Sigmoid colon (tissue), 7 donors: Measurements from ENCODE around the gene SLC12A5. TPM values are rescaled to one million over a fixed set of nuclear protein-coding genes. Genes with fewer than 3 reads are reported as not detected.

ENCODE experiments used
- DNase-seq: peaks from one replicate; pipeline ENCODE4 v3.0.0-alpha.2; 2019
- H3K27ac ChIP-seq, 4 donors: fragments of 200-600 bp; sonication (generic); one replicate each; pipeline ENCODE4 v1.5.1; 2016 to 2019; ENCODE audit warnings: mild to moderate bottlenecking in 1 of 4
- H3K27me3 ChIP-seq, 3 donors: fragments of 200-600 bp; sonication (generic); one replicate each; pipeline ENCODE4 v1.5.1; 2019; ENCODE audit warnings: mild to moderate bottlenecking in 1 of 3
- H3K36me3 ChIP-seq, 4 donors: fragments of 200-600 bp; sonication (generic); one replicate each; pipeline ENCODE4 v1.5.1; 2016 to 2019
- H3K4me1 ChIP-seq, 4 donors: fragments of 200-600 bp; sonication (generic); one replicate each; pipeline ENCODE4 v1.5.1; 2017 to 2019
- H3K4me3 ChIP-seq, 4 donors: fragments of 200-600 bp; sonication (generic); one replicate each; pipeline ENCODE4 v1.5.1; 2017 to 2019; ENCODE audit warnings: mild to moderate bottlenecking in 2 of 4, moderate library complexity in 1 of 4
- H3K9me3 ChIP-seq, 4 donors: fragments of 200-600 bp in 3 of 4; sonication (generic) in 3 of 4; one replicate each; pipeline versions ENCODE4 v1.5.1 to v1.6.1; 2013 to 2019
- EP300 ChIP-seq, 4 donors: sonication (generic); formaldehyde crosslinking; IDR thresholded peaks; one replicate each; pipeline ENCODE4 v1.6.1; 2017; ENCODE audit warnings: antibody characterized with exemption in 4 of 4
- POLR2A ChIP-seq, 2 donors: fragments of 450-650 bp; IDR thresholded peaks; one replicate each; pipeline ENCODE4 v1.6.1; 2016; ENCODE audit warnings: antibody characterized with exemption in 2 of 2, mild to moderate bottlenecking in 2 of 2, moderate library complexity in 2 of 2
- POLR2AphosphoS5 ChIP-seq, 4 donors: sonication (generic); formaldehyde crosslinking; IDR thresholded peaks; one replicate each; pipeline ENCODE4 v1.6.1; 2017; ENCODE audit warnings: antibody characterized with exemption in 4 of 4
- WGBS, 2 donors: extraction: QIAGEN DNeasy Blood & Tissue Kit; methylation state at CpG; one replicate each; pipeline ENCODE4 v1.1.7; 2013; 5-methylcytosine and 5-hydroxymethylcytosine counted together
- intact Hi-C: fragments of 100-400 bp; cut with DNase I; formaldehyde crosslinking; loops from one replicate; pipeline ENCODE4 v1.15.1; 2023
- polyA plus RNA-seq, 3 donors: library from polyadenylated mRNA; stranded (reverse); fragments of 200-250 nt; gene quantifications; one replicate each; pipeline ENCODE4 v1.2.3, GENCODE V29; 2013
- total RNA-seq, 4 donors: library from RNA; depleted of rRNA; stranded (reverse); fragments of >200 nt; gene quantifications; one replicate each; pipeline ENCODE4 v1.1.0, GENCODE V29; 2016
- TF ChIP-seq, protein P1 (sequence below), 4 experiments: fragments of 450-650 bp in 3 of 4; fragments of 200-600 bp in 1 of 4; IDR thresholded peaks; one replicate each; pipeline ENCODE4 v1.5.1; 2016 to 2019; ENCODE audit warnings: antibody characterized with exemption in 4 of 4, mild to moderate bottlenecking in 3 of 4, moderate library complexity in 2 of 4
- donor health status: healthy with polysubstance abuse.
- donor health status: Bipolar disorder and iron deficiency.
- donor health status: healthy.

The SLC12A5 gene
- total and polyA plus RNA-seq, 7 donors, result 0.14 to 1.4 TPM; not detected in 5

DNA sequence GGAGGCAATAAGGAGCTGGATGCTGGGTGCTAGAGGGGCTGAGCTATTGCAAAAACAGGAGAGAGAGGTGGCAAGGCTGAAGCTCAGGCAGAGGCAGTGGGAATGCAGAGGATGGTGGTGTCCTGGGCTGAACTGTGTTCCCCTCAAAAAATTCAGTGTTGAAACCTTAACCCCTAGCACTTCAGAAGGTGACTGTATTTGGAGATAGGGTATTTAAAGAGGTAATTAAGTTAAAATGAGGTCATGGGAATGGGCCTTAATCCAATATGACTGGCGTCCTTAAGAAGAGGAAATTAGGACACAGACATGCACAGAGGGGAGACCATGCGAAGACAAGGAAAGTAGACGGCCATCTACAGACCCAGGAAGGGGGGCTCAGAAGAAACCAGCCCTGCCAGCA lies 31.8 kb upstream of the SLC12A5 start:
- 31 to 53% methylated on average over 3 of the region's 3 CpGs for WGBS, 2 donors
- peak; percentile 15 for DNase-seq
- intact Hi-C loops, result no loop called here
- Histone ChIP-seq H3K36me3 (no peaks in the 10 kb centered on the region), H3K27ac (no peak overlapping the region), H3K9me3 (no peaks in the 10 kb centered on the region), H3K27me3 (peaks cover 0 to 90% (median 33%) of the 10 kb centered on the region in 3 donors), H3K4me3 (no peak overlapping the region), H3K4me1 (no peaks in the 10 kb centered on the region)
- TF ChIP-seq, protein P1, sequence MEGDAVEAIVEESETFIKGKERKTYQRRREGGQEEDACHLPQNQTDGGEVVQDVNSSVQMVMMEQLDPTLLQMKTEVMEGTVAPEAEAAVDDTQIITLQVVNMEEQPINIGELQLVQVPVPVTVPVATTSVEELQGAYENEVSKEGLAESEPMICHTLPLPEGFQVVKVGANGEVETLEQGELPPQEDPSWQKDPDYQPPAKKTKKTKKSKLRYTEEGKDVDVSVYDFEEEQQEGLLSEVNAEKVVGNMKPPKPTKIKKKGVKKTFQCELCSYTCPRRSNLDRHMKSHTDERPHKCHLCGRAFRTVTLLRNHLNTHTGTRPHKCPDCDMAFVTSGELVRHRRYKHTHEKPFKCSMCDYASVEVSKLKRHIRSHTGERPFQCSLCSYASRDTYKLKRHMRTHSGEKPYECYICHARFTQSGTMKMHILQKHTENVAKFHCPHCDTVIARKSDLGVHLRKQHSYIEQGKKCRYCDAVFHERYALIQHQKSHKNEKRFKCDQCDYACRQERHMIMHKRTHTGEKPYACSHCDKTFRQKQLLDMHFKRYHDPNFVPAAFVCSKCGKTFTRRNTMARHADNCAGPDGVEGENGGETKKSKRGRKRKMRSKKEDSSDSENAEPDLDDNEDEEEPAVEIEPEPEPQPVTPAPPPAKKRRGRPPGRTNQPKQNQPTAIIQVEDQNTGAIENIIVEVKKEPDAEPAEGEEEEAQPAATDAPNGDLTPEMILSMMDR (IDR thresholded peaks at IDR 0.05), result no peak
- TF ChIP-seq POLR2AphosphoS5 (IDR thresholded peaks at IDR 0.05), result no peak
- no peak for TF ChIP-seq POLR2A (IDR thresholded peaks at IDR 0.05)
- no peak for TF ChIP-seq EP300 (IDR thresholded peaks at IDR 0.05)

DNA sequence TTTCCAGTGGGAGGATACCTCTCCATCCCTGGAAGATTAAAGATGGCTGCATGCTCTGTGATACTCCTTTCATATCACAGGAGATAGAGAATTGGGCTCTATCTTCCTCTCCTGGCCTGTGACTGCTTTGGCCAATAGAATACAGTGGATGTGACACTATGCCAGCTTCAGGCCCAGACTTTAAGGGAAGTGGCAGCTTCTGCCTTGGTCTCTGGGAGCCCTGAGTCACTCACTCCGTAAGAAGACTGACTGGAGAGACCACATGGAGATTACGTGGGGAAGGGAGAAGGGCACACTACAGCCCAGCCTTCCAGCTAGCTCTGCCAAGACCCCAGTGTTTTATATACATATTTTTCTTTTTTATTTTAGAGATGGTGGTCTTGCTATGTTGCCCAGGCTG lies 30.7 kb upstream of the SLC12A5 start:
- H3K27ac ChIP-seq, result no peak overlapping the region
- H3K4me1 ChIP-seq, result no peaks in the 10 kb centered on the region
- no peaks in the 10 kb centered on the region for H3K9me3 ChIP-seq
- peaks cover 0 to 82% (median 33%) of the 10 kb centered on the region in 3 donors for H3K27me3 ChIP-seq
- H3K36me3 ChIP-seq, result no peaks in the 10 kb centered on the region
- no peak overlapping the region for H3K4me3 ChIP-seq
- intact Hi-C loops, result no loop called here
- WGBS, 2 donors, result 61 to 65% methylated on average over 2 of the region's 2 CpGs
- DNase-seq, result peak; percentile 61
- TF ChIP-seq, protein P1 (IDR thresholded peaks at IDR 0.05), result no peak

DNA sequence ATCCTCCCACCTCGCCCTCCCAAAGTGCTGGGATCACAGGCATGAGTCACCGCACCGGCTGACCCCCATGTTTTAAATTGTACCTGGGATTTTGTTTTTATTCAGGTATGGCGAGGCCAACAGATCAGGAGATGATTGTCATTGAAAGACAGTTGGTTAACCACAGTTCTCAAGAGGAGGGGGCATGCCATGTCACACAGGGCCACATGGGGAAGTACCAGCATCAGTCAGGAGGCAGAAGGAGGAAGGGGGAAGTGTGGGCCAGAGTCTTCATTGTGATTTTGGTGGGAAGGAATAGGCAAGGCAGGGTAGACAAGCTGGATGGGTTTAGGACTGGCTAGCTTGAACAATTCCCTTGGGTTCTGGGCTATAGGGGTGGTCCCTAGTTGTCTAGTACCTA lies 30.3 kb upstream of the SLC12A5 start:
- peak; percentile 58 for DNase-seq
- Histone ChIP-seq H3K9me3 (no peaks in the 10 kb centered on the region), H3K27me3 (peaks cover 0 to 78% (median 33%) of the 10 kb centered on the region in 3 donors), H3K4me1 (no peaks in the 10 kb centered on the region), H3K27ac (no peak overlapping the region), H3K4me3 (no peak overlapping the region), H3K36me3 (no peaks in the 10 kb centered on the region)
- WGBS, 2 donors, result 58 to 64% methylated on average over 4 of the region's 4 CpGs
- intact Hi-C loops, result no loop called here
- TF ChIP-seq POLR2A (IDR thresholded peaks at IDR 0.05) (no peak), POLR2AphosphoS5 (IDR thresholded peaks at IDR 0.05) (no peak), EP300 (IDR thresholded peaks at IDR 0.05) (no peak)
- TF ChIP-seq, protein P1 (IDR thresholded peaks at IDR 0.05), result no peak

DNA sequence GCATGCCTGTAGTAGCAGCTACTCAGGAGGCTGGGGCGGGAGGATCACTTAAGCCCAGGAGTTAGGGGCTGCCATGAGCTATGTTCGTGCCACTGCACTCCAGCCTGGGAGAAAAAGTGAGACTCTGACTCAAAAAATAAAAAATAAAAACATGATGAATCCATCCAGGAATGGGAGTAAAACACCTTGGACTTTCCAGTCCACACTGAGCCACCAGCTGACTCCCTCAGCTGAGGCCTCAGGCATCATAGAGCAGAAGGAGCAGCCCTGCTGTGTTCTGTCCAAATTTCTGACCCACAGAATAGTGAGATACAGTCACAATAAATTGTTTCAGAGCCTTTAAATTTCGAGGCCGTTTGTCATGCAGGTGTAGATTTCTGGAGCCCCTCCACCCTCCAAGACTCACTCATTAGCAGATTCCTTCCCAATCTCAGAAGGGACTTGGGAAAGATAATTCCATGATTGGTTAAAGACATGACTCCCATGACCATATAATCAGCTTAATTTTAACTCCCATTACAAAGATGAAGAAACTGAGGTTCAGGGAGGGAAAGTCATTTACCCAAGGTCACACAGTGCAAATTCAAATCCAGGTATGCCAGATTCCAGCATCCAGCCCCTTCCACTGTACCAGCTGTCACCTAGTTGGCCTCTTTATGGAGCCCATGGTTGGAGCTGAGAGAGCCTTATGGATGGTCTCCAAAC lies 29.3 kb upstream of the SLC12A5 start:
- Histone ChIP-seq H3K4me3 (no peak overlapping the region), H3K9me3 (no peaks in the 10 kb centered on the region), H3K4me1 (no peaks in the 10 kb centered on the region), H3K27me3 (peaks cover 0 to 78% (median 33%) of the 10 kb centered on the region in 3 donors), H3K27ac (no peak overlapping the region), H3K36me3 (no peaks in the 10 kb centered on the region)
- TF ChIP-seq, protein P1 (IDR thresholded peaks at IDR 0.05), result no peak
- TF ChIP-seq POLR2A (IDR thresholded peaks at IDR 0.05), result no peak
- TF ChIP-seq POLR2AphosphoS5 (IDR thresholded peaks at IDR 0.05), result no peak
- no peak for TF ChIP-seq EP300 (IDR thresholded peaks at IDR 0.05)
- WGBS, 2 donors, result 70 to 82% methylated on average over 4 of the region's 4 CpGs
- intact Hi-C loops, result no loop called here
- peak; percentile 4 for DNase-seq
